ENCODE measurements around the gene LCN12.

The LCN12 gene

GRCh38 chr9:136974817-136975535, 22.9 kb downstream of the LCN12 start:
- no peaks in the 10 kb centered on the region for H3K4me1 ChIP-seq (ENCODE audit: low read length)
- no peaks in the 10 kb centered on the region for H3K36me3 ChIP-seq (replicated peaks; ENCODE audit: low read depth, low read length)
- no peak overlapping the region for H2AFZ ChIP-seq (ENCODE audit: low read depth, low read length)
- no peaks in the 10 kb centered on the region for H4K20me1 ChIP-seq (ENCODE audit: insufficient read depth, low read length)
- H3K9me3 ChIP-seq (ENCODE audit: insufficient read depth, low read length), result no peaks in the 10 kb centered on the region
- TF ChIP-seq CTCF (IDR thresholded peaks at IDR 0.05; ENCODE audit: low read depth, low read length) (no peak), EZH2phosphoT487 (IDR thresholded peaks at IDR 0.05; ENCODE audit: low read depth) (no peak)
- no peak overlapping the region for H3K4me3 ChIP-seq (ENCODE audit: low read length)
- peaks cover 8% of the 10 kb centered on the region; the same call in 1 of the 2 replicates for H3K27me3 ChIP-seq (ENCODE audit: low read depth, low read length)
- H3K4me2 ChIP-seq (ENCODE audit: low read length), result no peak overlapping the region
- no peaks in the 10 kb centered on the region for H3K79me2 ChIP-seq (ENCODE audit: low read length)
- no peak overlapping the region for H3K27ac ChIP-seq (ENCODE audit: low read length)
- H3K9ac ChIP-seq (ENCODE audit: low read length), result no peak overlapping the region

- Histone ChIP-seq H3K27ac (ENCODE audit: low read length) (no peak overlapping the region), H3K9me3 (ENCODE audit: insufficient read depth, low read length) (no peaks in the 10 kb centered on the region), H3K27me3 (ENCODE audit: low read depth, low read length) (peaks cover 8% of the 10 kb centered on the region; the same call in 1 of the 2 replicates), H2AFZ (ENCODE audit: low read depth, low read length) (no peak overlapping the region), H3K9ac (ENCODE audit: low read length) (no peak overlapping the region), H3K4me2 (ENCODE audit: low read length) (no peak overlapping the region), H3K79me2 (ENCODE audit: low read length) (no peaks in the 10 kb centered on the region), H3K4me3 (ENCODE audit: low read length) (no peak overlapping the region), H4K20me1 (ENCODE audit: insufficient read depth, low read length) (no peaks in the 10 kb centered on the region), H3K4me1 (ENCODE audit: low read length) (no peaks in the 10 kb centered on the region), H3K36me3 (replicated peaks; ENCODE audit: low read depth, low read length) (no peaks in the 10 kb centered on the region)
- TF ChIP-seq CTCF (IDR thresholded peaks at IDR 0.05; ENCODE audit: low read depth, low read length) (peak; percentile 23), EZH2phosphoT487 (IDR thresholded peaks at IDR 0.05; ENCODE audit: low read depth) (no peak)
Observed at GRCh38 chr9:136975644-136976043, 23.6 kb downstream of the LCN12 start.

DNA sequence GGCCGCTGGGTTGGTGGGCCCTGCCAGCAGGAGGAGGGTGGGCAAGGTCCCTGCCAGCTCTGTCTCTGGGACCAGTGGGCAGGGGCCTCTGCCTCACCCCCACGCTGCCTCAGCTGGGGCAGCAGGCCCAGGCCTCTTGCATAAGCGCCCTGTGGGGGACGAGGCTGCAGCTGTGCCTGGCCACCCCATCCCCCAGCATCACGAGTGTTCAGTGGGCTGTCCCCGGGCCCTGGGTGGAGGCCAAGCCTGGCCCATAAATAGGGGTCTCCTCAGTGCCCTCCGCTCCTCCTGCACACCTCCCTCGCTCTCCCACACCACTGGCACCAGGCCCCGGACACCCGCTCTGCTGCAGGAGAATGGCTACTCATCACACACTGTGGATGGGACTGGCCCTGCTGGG, 25.1 kb downstream of the LCN12 start, which contains the start of gene PTGDS:
TSS of gene PTGDS (plus strand) at position 282 of the 400 bp plus-strand sequence. CDS start at position 357, 75 bp downstream.
- Histone ChIP-seq H3K79me2 (ENCODE audit: low read length) (no peaks in the 10 kb centered on the region), H3K9ac (ENCODE audit: low read length) (no peak within 1 kb of the TSS), H3K4me3 (ENCODE audit: low read length) (no peak within 1 kb of the TSS), H3K9me3 (ENCODE audit: insufficient read depth, low read length) (no peaks in the 10 kb centered on the region), H4K20me1 (ENCODE audit: insufficient read depth, low read length) (no peaks in the 10 kb centered on the region), H3K4me1 (ENCODE audit: low read length) (no peaks in the 10 kb centered on the region), H3K27ac (ENCODE audit: low read length) (no peak within 1 kb of the TSS), H3K27me3 (ENCODE audit: low read depth, low read length) (peaks cover 8% of the 10 kb centered on the region; the same call in 1 of the 2 replicates), H3K36me3 (replicated peaks; ENCODE audit: low read depth, low read length) (no peaks in the 10 kb centered on the region), H2AFZ (ENCODE audit: low read depth, low read length) (no peak within 1 kb of the TSS), H3K4me2 (ENCODE audit: low read length) (no peak within 1 kb of the TSS)
- no peak for TF ChIP-seq EZH2phosphoT487 (IDR thresholded peaks at IDR 0.05; ENCODE audit: low read depth)
- TF ChIP-seq CTCF (IDR thresholded peaks at IDR 0.05; ENCODE audit: low read depth, low read length), result no peak

- H3K4me2 ChIP-seq (ENCODE audit: low read length), result no peak overlapping the region
- no peaks in the 10 kb centered on the region for H3K79me2 ChIP-seq (ENCODE audit: low read length)
- no peak overlapping the region for H3K27ac ChIP-seq (ENCODE audit: low read length)
- no peak overlapping the region for H2AFZ ChIP-seq (ENCODE audit: low read depth, low read length)
- no peak overlapping the region for H3K4me3 ChIP-seq (ENCODE audit: low read length)
- H4K20me1 ChIP-seq (ENCODE audit: insufficient read depth, low read length), result no peaks in the 10 kb centered on the region
- H3K27me3 ChIP-seq (ENCODE audit: low read depth, low read length), result peaks cover 8% of the 10 kb centered on the region; the same call in 1 of the 2 replicates
- H3K9ac ChIP-seq (ENCODE audit: low read length), result no peak overlapping the region
- no peaks in the 10 kb centered on the region for H3K36me3 ChIP-seq (replicated peaks; ENCODE audit: low read depth, low read length)
- TF ChIP-seq CTCF (IDR thresholded peaks at IDR 0.05; ENCODE audit: low read depth, low read length) (no peak), EZH2phosphoT487 (IDR thresholded peaks at IDR 0.05; ENCODE audit: low read depth) (no peak)
- H3K9me3 ChIP-seq (ENCODE audit: insufficient read depth, low read length), result no peaks in the 10 kb centered on the region
- H3K4me1 ChIP-seq (ENCODE audit: low read length), result no peaks in the 10 kb centered on the region
Observed at GRCh38 chr9:136977649-136978072, 25.6 kb downstream of the LCN12 start.
